Motor neuron (in vitro differentiated cells): ENCODE results near the gene TGM3. TPM values are rescaled to one million over a fixed set of nuclear protein-coding genes. Genes with fewer than 3 reads are reported as not detected.
A peak's percentile ranks its signal among the peaks of the same experiment; 100 is the strongest.

Experiments used
- ATAC-seq, 8 experiments: fragments of 200-7000 bp; cut with Tn5 transposase; replicated peaks in 6 of 8; 2 replicates each; pipeline ENCODE4 v1.8.0; 2021; ENCODE audit warnings: mild to moderate bottlenecking in 8 of 8, moderate library complexity in 8 of 8
- H3K27ac ChIP-seq, 2 donors: fragments of 250-450 bp; sonication (Bioruptor Pico); 2 replicates each; pipeline ENCODE4 v1.9.0; 2021; ENCODE audit warnings: antibody characterized with exemption in 2 of 2, mild to moderate bottlenecking in 2 of 2, moderate library complexity in 1 of 2
- H3K4me1 ChIP-seq, 2 donors: fragments of 250-450 bp; sonication (Bioruptor Pico); replicated peaks in 1 of 2; 2 replicates each; pipeline ENCODE4 v1.6.1; 2021; ENCODE audit warnings: antibody characterized with exemption in 2 of 2, mild to moderate bottlenecking in 2 of 2, moderate library complexity in 1 of 2
- H3K4me3 ChIP-seq, 5 donors: fragments of 250-450 bp; sonication (Bioruptor Pico); 2 replicates each; pipeline ENCODE4 v1.9.0; 2021; ENCODE audit warnings: antibody characterized with exemption in 5 of 5, mild to moderate bottlenecking in 5 of 5, moderate library complexity in 4 of 5
- WGBS, 10 experiments: fragments of 450-650 bp; shearing (Covaris generic); methylation state at CpG; one replicate each; pipeline ENCODE4 v1.0.0; 2022; 5-methylcytosine and 5-hydroxymethylcytosine counted together
- in situ Hi-C, 9 experiments: fragments of 400-800 bp; cut with MboI; loops; one replicate each; pipeline ENCODE4 v1.15.0; 2021; ENCODE audit warnings: low sequenced_read_pairs in 9 of 9, low pct_unique_long_range_greater_than_20kb in 2 of 9; ENCODE audit not compliant: unreplicated experiment in 9 of 9
- total RNA-seq, 8 experiments: library from RNA; unstranded; fragments of 300-600 nt; gene quantifications; 2 replicates each; pipeline versions ENCODE4 v1.2.3 to v1.2.4, GENCODE V29; 2022

Gene TGM3
- total RNA-seq, 8 experiments from 2014 or later = 0.05 to 2.8 (median 0.30) TPM; not detected in 2

- ATAC-seq = no peak
- WGBS, 10 experiments = 22 to 100% (median 84%) methylated on average over 1 to 2 of the region's 2 CpGs; no CpG with 5 or more reads in 1 of the 10 experiments
- in situ Hi-C loops = no loop called here
- Histone ChIP-seq H3K4me1 (no peaks in the 10 kb centered on the region), H3K27ac (no peak overlapping the region), H3K4me3 (no peak overlapping the region)
These were observed 27.2 kb downstream of the TGM3 start for GRCh38 chr20:2323051-2323450.

GRCh38 chr20:2326046-2326445 is 30.2 kb downstream of the TGM3 start:
- H3K4me3 ChIP-seq = no peak overlapping the region
- in situ Hi-C loops = no loop called here
- 17 to 33% methylated on average over 1 of the region's 2 CpGs; no CpG with 5 or more reads in 8 of the 10 experiments for WGBS, 10 experiments
- peak in 3 of 8 experiments; percentile 20 to 44 (median 23) for ATAC-seq
- H3K27ac ChIP-seq = no peak overlapping the region
- H3K4me1 ChIP-seq = no peaks in the 10 kb centered on the region

- Histone ChIP-seq H3K4me1 (no peaks in the 10 kb centered on the region), H3K4me3 (no peak overlapping the region), H3K27ac (no peak overlapping the region)
- ATAC-seq = no peak
- WGBS, 10 experiments = 43 to 97% (median 89%) methylated on average over 1 to 17 of the region's 30 CpGs; no CpG with 5 or more reads in 6 of the 10 experiments
- in situ Hi-C loops = no loop called here
These were observed 32.1 kb downstream of the TGM3 start for GRCh38 chr20:2327620-2328555.

GRCh38 chr20:2329286-2329685 is 33.5 kb downstream of the TGM3 start:
- WGBS, 10 experiments = 60 to 93% (median 80%) methylated on average over 1 to 4 of the region's 5 CpGs; no CpG with 5 or more reads in 1 of the 10 experiments
- no peak overlapping the region for H3K4me3 ChIP-seq
- H3K27ac ChIP-seq = no peak overlapping the region
- no peaks in the 10 kb centered on the region for H3K4me1 ChIP-seq
- ATAC-seq = no peak
- in situ Hi-C loops = no loop called here

GRCh38 chr20:2330090-2330695 is 34.4 kb downstream of the TGM3 start:
- no peaks in the 10 kb centered on the region for H3K4me1 ChIP-seq
- ATAC-seq = no peak
- WGBS, 10 experiments = 17 to 80% (median 56%) methylated on average over 1 to 3 of the region's 3 CpGs; no CpG with 5 or more reads in 6 of the 10 experiments
- no peak overlapping the region for H3K27ac ChIP-seq
- H3K4me3 ChIP-seq = no peak overlapping the region
- in situ Hi-C loops = no loop called here

- ATAC-seq = no peak
- Histone ChIP-seq H3K27ac (no peak overlapping the region), H3K4me1 (no peaks in the 10 kb centered on the region), H3K4me3 (no peak overlapping the region)
- in situ Hi-C loops = no loop called here
- 25 to 91% (median 77%) methylated on average over 1 to 5 of the region's 5 CpGs for WGBS, 10 experiments
These were observed 35.3 kb downstream of the TGM3 start for GRCh38 chr20:2331106-2331505.

GRCh38 chr20:2331901-2332565 is 36.2 kb downstream of the TGM3 start:
- WGBS, 10 experiments = 73 to 90% (median 78%) methylated on average over 2 to 14 of the region's 17 CpGs; no CpG with 5 or more reads in 3 of the 10 experiments
- no peak overlapping the region for H3K27ac ChIP-seq
- in situ Hi-C loops = no loop called here
- H3K4me1 ChIP-seq = no peaks in the 10 kb centered on the region
- no peak overlapping the region for H3K4me3 ChIP-seq
- ATAC-seq = no peak

GRCh38 chr20:2332711-2333110 is 36.9 kb downstream of the TGM3 start:
- in situ Hi-C loops = no loop called here
- Histone ChIP-seq H3K4me3 (no peak overlapping the region), H3K27ac (no peak overlapping the region), H3K4me1 (no peaks in the 10 kb centered on the region)
- 19 to 82% (median 53%) methylated on average over 1 to 4 of the region's 4 CpGs; no CpG with 5 or more reads in 3 of the 10 experiments for WGBS, 10 experiments
- ATAC-seq = no peak

- H3K4me1 ChIP-seq = no peaks in the 10 kb centered on the region
- in situ Hi-C loops = no loop called here
- ATAC-seq = no peak
- H3K27ac ChIP-seq = no peak overlapping the region
- WGBS, 10 experiments = 0 to 80% (median 74%) methylated on average over 1 to 5 of the region's 6 CpGs; no CpG with 5 or more reads in 2 of the 10 experiments
- H3K4me3 ChIP-seq = no peak overlapping the region
These were observed 38.0 kb downstream of the TGM3 start for GRCh38 chr20:2333821-2334220.

- ATAC-seq = no peak
- 33 to 100% (median 86%) methylated on average over 1 to 4 of the region's 9 CpGs; no CpG with 5 or more reads in 4 of the 10 experiments for WGBS, 10 experiments
- no peaks in the 10 kb centered on the region for H3K4me1 ChIP-seq
- H3K27ac ChIP-seq = no peak overlapping the region
- no peak overlapping the region for H3K4me3 ChIP-seq
- in situ Hi-C loops = no loop called here
These were observed 39.5 kb downstream of the TGM3 start for GRCh38 chr20:2335096-2335870.

GRCh38 chr20:2336471-2336870 is 40.7 kb downstream of the TGM3 start:
- Histone ChIP-seq H3K4me3 (no peak overlapping the region), H3K27ac (no peak overlapping the region), H3K4me1 (no peaks in the 10 kb centered on the region)
- 0 to 100% (median 76%) methylated on average over 1 to 2 of the region's 4 CpGs; no CpG with 5 or more reads in 6 of the 10 experiments for whole genome bisulfite sequencing, 10 experiments
- no peak for ATAC-seq
- in situ Hi-C loops = no loop called here

- Histone ChIP-seq H3K4me1 (no peaks in the 10 kb centered on the region), H3K27ac (no peak overlapping the region), H3K4me3 (no peak overlapping the region)
- ATAC-seq = no peak
- in situ Hi-C loops = no loop called here
- WGBS, 10 experiments = 52 to 100% (median 76%) methylated on average over 1 to 5 of the region's 5 CpGs; no CpG with 5 or more reads in 3 of the 10 experiments
These were observed 41.3 kb downstream of the TGM3 start for GRCh38 chr20:2337142-2337541.
